Effector CD8-positive, alpha-beta T cell (primary cell): ENCODE data around the gene IGF2BP1.
"Not testable (repeated sequence)": the region's sequence is repeated elsewhere in the genome, so short reads cannot be mapped to it uniquely, and the experiment has no call there.

Source experiments
- DNase-seq: peaks from one replicate; lab custom pipeline; 2025; lab: John Stamatoyannopoulos, UW

The IGF2BP1 gene

GRCh38 chr17:48995974-48996721 is 1.0 kb upstream of the IGF2BP1 start:
- DNase-seq: no peak

GRCh38 chr17:48996722-48997102 is 473 bp upstream of the IGF2BP1 start:
- no peak for DNase-seq

- DNase-seq: no peak
These were observed 822 bp downstream of the IGF2BP1 start for GRCh38 chr17:48997827-48998586.

- DNase-seq: no peak
These were observed 1.6 kb downstream of the IGF2BP1 start for GRCh38 chr17:48998587-48999440.

GRCh38 chr17:49000943-49001342 is 3.8 kb downstream of the IGF2BP1 start:
- DNase-seq: no peak

- DNase-seq: no peak
These were observed 4.5 kb downstream of the IGF2BP1 start for GRCh38 chr17:49001671-49002070.

- no peak for DNase-seq
These were observed 5.1 kb downstream of the IGF2BP1 start for GRCh38 chr17:49002331-49002730.

GRCh38 chr17:49002766-49003165 is 5.6 kb downstream of the IGF2BP1 start:
- no peak for DNase-seq

GRCh38 chr17:49003557-49004511 is 6.6 kb downstream of the IGF2BP1 start:
- DNase-seq: no peak

- DNase-seq: no peak
These were observed 8.0 kb downstream of the IGF2BP1 start for GRCh38 chr17:49005140-49005539.

- DNase-seq: not testable (repeated sequence)
These were observed 11.7 kb downstream of the IGF2BP1 start for GRCh38 chr17:49008908-49009307.

GRCh38 chr17:49012769-49013255 is 15.6 kb downstream of the IGF2BP1 start:
- no peak for DNase-seq

- no peak for DNase-seq
These were observed 16.4 kb downstream of the IGF2BP1 start for GRCh38 chr17:49013311-49014213.

- no peak for DNase-seq
These were observed 18.2 kb downstream of the IGF2BP1 start for GRCh38 chr17:49015179-49015923.

GRCh38 chr17:49015924-49016774 is 19.0 kb downstream of the IGF2BP1 start:
- no peak for DNase-seq

GRCh38 chr17:49016775-49017463 is 19.7 kb downstream of the IGF2BP1 start:
- DNase-seq: no peak

- no peak for DNase-seq
These were observed 21.0 kb downstream of the IGF2BP1 start for GRCh38 chr17:49018116-49018612.

- no peak for DNase-seq
These were observed 21.6 kb downstream of the IGF2BP1 start for GRCh38 chr17:49018748-49019147.
